ENCODE measurements around the gene PFKM.

DNA sequence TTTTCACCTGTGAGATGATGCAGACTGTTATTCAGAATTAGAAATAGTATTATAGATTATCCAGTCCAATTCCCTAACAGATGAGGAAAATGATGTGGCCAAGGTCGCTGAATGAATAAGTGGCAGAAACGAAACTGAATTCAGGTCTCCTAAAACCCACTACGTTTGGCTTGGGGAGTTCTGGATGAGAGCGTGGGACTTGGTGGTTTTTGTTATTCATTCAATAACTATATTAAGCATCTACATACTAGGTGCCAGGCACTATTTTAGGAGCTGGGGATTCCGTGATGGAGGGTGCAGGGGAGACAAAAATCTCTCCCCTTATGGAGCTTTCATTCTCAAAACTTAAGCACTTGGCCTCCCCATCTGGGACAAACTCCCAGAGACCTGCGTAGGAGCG lies 63.5 kb downstream of the PFKM start:
- TF ChIP-seq, protein P1, sequence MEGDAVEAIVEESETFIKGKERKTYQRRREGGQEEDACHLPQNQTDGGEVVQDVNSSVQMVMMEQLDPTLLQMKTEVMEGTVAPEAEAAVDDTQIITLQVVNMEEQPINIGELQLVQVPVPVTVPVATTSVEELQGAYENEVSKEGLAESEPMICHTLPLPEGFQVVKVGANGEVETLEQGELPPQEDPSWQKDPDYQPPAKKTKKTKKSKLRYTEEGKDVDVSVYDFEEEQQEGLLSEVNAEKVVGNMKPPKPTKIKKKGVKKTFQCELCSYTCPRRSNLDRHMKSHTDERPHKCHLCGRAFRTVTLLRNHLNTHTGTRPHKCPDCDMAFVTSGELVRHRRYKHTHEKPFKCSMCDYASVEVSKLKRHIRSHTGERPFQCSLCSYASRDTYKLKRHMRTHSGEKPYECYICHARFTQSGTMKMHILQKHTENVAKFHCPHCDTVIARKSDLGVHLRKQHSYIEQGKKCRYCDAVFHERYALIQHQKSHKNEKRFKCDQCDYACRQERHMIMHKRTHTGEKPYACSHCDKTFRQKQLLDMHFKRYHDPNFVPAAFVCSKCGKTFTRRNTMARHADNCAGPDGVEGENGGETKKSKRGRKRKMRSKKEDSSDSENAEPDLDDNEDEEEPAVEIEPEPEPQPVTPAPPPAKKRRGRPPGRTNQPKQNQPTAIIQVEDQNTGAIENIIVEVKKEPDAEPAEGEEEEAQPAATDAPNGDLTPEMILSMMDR (IDR thresholded peaks at IDR 0.05) = no peak
- TF ChIP-seq POLR2AphosphoS5 (IDR thresholded peaks at IDR 0.05) = no peak
- no peak for TF ChIP-seq POLR2A (IDR thresholded peaks at IDR 0.05)
